GM19351 (cell line): ENCODE results near the gene MRPS18A.
"Not testable (repeated sequence)": the region's sequence is repeated elsewhere in the genome, so short reads cannot be mapped to it uniquely, and the experiment has no call there.

Experiments used
- ATAC-seq: cut with Tn5 transposase; IDR thresholded peaks from one replicate; pipeline ENCODE4 v1.9.1; 2021; ENCODE audit warnings: mild to moderate bottlenecking, moderate library complexity; ENCODE audit not compliant: unreplicated experiment

Gene MRPS18A

DNA sequence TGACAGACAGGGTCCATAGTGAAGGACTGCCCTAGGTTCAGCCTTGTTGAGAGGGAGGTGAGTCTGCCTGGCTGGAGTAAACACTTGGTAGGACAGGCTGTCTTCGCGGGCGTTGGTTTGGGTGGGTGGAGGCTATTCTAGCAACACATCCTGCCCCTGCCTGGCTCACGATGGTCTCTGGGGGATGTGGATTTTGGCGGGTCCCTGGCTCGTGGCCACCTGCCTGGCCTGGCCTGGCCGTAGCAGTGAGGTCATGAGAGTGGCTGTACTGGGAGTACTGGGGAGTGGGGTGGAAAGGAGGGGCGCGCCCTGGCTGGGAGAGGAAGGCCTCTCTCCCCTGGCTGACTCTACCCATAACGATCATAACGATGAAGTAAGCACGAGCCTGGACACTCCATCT is 30.2 kb upstream of the MRPS18A start:
- ATAC-seq: no peak

DNA sequence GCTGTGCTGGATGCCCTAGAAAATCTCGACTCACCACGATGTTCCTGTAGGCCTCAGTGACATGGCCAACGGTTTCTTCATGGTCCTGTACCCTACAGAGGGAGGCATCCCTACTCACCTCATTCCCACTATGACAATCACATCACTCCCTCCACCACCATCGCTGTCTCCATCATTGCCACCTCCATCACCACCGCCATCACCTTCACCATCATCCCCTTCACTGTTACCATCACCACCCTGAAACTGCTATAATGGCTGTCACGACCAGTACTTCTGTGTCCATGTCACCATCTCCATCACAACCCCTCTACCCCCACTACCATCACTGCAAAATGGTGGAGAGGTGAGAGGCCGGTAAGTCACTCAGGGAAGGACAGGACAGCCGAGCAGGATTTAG is 29.8 kb upstream of the MRPS18A start:
- ATAC-seq: no peak

GRCh38 chr6:43716099-43716498 is 28.5 kb upstream of the MRPS18A start:
- ATAC-seq: no peak

- peak; percentile 93 for ATAC-seq
Measured at GRCh38 chr6:43715056-43715788, 27.6 kb upstream of the MRPS18A start.

GRCh38 chr6:43714311-43715055 is 26.9 kb upstream of the MRPS18A start:
- peak; percentile 12 for ATAC-seq

DNA sequence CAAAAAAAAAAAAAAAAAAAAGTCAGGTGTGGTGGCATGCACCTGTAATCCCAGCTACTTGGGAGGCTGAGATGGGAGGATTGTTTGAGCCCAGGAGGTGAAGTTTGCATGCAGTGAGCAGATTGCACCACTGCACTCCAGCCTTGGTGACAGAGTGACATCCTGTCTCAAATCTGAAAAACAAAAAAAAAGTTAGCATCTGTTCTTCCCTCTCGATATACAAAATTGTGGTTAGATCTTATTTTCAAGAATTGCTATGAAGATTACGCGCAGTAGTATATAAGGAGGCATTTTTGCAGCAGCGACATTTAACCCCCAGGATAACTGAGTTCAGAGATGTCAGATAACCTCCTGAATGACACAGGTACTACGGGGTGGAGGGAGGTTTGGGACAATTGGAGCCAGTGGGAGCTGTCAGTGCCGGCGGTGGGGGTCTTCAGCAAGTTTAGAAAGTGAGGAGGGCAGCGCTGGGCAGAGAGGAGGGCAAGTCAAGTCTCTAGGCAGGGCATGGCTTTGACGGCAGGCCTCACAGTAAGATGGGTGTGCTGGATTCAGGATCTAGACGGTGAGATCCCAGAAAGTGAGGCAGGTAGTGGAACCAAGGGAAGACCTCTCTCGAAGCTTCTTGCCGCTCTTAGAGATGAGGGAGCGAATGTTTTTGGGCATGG is 26.2 kb upstream of the MRPS18A start:
- ATAC-seq: no peak

- no peak for ATAC-seq
Measured at GRCh38 chr6:43712579-43712978, 25.0 kb upstream of the MRPS18A start.

DNA sequence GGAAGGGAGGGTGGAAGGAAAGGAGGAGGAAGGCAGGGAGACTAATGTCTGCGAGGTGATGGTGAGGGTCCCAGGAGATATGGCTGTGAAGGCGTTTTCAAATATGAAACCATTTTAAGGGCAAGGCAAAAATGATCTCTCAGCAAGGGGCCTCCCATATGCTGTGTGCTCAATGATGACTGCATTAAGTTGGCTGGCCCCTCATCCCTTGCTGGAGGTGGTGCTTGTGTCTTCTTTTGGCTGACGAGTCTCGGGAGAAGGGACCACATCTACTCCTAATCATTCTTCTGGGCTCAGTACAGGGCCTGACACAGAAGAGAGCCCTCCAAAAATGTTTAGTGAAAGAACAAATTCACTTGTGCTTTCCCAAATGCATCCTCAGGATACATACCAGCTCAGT is 23.0 kb upstream of the MRPS18A start:
- no peak for ATAC-seq

GRCh38 chr6:43709654-43710303 is 22.2 kb upstream of the MRPS18A start:
- no peak for ATAC-seq

GRCh38 chr6:43708860-43709653 is 21.5 kb upstream of the MRPS18A start:
- no peak for ATAC-seq

DNA sequence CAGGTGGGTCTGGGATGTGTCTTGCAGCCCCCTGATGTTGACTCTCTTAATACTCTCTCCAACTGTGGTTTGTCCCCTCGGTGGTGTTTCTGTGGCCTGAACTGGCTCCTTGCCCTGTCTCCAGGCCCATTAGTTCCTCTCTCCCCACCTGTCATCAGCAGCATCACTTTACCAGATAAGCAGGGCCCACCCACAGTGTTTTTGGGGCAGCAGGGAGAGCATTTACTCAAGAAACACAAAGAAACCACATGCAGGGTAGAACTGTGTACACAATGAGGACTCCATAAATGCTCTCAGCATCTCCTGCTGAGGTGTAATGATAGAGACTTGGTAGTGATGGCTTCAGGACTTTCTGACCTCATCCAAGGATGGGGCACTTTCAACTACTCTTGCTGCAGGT is 20.2 kb upstream of the MRPS18A start:
- no peak for ATAC-seq

DNA sequence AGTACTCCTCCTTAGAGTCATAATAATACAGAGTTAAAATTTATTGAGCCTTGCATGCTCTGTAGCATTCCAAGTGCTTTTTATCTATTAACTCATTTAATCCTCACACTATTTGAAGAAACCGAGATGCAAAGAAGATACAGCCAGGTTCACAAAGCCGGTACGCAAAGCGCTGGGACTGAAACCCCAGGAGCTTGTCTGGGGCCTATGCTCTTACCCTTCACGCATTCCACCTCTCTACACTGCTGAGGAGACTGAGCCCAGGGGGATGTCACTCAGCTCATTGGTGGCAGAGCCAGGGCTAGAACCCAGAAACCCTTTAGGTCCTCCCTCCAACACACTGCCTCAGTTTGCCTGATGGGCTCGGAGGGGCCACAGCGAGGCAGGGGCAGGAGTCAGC is 19.7 kb upstream of the MRPS18A start:
- no peak for ATAC-seq

GRCh38 chr6:43706788-43707187 is 19.2 kb upstream of the MRPS18A start:
- no peak for ATAC-seq

DNA sequence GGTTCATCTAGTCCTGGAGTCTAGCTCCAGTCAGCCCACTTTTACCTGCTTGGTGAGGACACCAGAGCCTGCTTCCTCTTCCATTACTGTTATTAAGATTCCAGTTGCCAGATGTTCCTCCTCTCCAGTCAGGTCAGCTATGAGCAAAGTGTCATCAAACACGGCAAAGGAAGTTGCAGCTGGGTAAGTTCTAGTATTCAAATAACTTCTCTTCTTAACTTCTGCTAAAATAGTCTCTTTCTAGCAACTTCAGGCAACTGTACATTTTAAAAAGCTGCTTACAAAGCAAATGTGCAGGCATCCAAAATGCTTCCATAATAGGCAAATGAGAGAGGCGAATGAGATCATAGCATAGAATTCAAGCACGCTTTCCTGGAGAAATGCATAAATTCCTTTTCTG is 18.4 kb upstream of the MRPS18A start:
- ATAC-seq: no peak

DNA sequence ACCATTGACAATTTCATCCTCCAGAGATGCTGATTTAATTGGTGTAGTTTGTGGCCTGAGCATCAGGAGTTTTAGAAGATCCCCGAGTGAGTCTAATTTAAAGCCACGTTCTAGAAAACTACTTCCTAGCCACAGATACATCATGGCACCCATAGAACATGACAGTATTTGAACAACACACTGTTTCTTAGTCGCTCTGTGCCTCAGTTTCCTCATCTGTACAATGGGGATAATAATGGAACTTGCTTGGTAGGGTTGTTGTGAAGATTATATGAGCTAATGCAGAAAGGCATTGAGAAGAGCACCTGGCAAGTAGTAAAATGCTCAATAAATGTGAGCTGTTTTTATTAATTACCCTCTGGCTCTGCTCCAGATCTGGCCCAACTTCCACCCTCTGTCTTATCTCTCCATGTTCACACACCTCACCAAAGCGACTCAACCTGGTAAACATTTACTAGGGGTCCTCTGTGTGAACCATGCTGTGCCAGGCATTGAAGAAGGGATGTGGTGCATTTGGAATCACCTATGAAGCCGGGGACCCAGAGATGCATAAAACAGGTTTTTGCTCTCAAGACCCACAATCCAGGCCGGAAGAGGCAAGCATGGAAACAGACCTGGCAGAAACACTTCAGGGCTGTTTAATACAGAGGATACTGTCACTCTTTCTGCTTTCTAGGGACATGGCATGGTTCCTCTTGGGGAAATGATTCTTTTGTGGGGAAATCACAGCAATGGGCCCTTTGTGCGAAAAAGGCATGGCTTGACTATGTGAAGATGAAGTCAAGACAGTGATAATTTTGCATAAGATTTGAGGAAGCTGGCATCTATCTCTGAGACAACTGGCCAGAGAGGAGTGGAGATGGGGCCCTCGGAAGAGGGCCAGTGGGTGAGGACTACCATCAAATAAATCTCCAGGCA is 16.2 kb upstream of the MRPS18A start:
- ATAC-seq: no peak

GRCh38 chr6:43702534-43703440 is 15.2 kb upstream of the MRPS18A start:
- no peak for ATAC-seq

DNA sequence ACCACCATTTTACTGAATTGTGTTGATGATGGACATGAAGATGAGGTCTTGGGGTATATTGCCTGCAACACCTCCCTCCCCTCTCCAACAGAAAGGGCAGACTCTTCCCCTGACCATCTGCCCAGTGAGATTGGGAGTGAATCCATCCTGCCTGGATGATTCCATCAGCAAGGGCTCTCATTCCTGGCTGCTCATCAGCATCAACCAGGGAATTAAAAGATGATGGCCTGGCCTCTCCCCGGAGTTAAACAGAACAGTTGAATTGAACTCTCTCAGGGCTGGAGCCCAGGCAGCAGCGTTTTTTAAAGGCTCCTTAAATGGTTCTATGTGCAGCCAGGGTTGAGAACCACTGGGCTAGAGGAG is 14.6 kb upstream of the MRPS18A start:
- no peak for ATAC-seq

- ATAC-seq: not testable (repeated sequence)
Measured at GRCh38 chr6:43700939-43701560, 13.5 kb upstream of the MRPS18A start.
